Gastroesophageal sphincter (tissue), 3 donors: ENCODE data around the gene CELA1.

Source experiments
- POLR2AphosphoS5 ChIP-seq: sonication (generic); formaldehyde crosslinking; IDR thresholded peaks from one replicate; pipeline ENCODE4 v1.6.1; 2017; ENCODE audit warnings: antibody characterized with exemption
- TF ChIP-seq, protein P1 (sequence below), 4 experiments: fragments of 200-600 bp in 2 of 4; fragments of 450-650 bp in 2 of 4; sonication (generic) in 1 of 4; IDR thresholded peaks; one replicate each; pipeline ENCODE4 v1.5.1; 2017 to 2019; ENCODE audit warnings: antibody characterized with exemption in 4 of 4, mild to moderate bottlenecking in 2 of 4, moderate library complexity in 2 of 4

DNA sequence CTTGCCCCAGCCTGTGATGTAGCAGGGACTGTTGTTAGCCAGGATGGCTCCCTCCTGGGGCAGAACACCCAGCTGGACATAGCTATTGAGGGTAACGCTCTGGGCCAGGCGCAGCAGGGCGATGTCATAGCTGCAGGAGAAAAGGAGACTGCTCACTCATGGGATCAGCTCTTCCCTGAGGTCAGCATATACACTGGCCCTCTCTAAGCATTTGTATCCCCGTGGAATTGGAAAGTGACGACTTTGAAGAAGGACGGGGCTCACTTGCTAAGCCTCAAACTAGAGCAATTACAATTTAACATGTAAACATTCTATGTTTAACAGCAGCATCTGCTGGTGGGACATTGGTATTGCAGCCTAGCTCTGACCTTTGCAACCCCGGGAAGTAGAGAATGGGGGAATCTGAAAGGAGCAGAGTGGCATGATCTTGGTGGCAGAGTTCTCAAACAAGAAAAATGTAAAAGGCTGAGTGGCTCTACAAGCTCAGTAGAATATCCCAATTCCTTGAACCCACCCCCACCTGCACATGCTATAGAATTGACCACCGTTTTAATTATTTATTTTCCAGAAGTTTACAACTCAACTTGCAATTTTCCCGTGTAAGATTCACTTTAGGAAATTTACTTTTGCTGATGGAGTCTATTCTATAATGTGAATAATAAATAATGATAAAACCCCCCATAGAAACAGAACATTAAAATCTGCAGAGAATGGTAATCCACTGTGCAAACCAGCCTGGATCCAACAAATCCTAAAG, 5.0 kb downstream of the CELA1 start:
- no peak for TF ChIP-seq POLR2AphosphoS5
- TF ChIP-seq, protein P1, sequence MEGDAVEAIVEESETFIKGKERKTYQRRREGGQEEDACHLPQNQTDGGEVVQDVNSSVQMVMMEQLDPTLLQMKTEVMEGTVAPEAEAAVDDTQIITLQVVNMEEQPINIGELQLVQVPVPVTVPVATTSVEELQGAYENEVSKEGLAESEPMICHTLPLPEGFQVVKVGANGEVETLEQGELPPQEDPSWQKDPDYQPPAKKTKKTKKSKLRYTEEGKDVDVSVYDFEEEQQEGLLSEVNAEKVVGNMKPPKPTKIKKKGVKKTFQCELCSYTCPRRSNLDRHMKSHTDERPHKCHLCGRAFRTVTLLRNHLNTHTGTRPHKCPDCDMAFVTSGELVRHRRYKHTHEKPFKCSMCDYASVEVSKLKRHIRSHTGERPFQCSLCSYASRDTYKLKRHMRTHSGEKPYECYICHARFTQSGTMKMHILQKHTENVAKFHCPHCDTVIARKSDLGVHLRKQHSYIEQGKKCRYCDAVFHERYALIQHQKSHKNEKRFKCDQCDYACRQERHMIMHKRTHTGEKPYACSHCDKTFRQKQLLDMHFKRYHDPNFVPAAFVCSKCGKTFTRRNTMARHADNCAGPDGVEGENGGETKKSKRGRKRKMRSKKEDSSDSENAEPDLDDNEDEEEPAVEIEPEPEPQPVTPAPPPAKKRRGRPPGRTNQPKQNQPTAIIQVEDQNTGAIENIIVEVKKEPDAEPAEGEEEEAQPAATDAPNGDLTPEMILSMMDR (IDR thresholded peaks at IDR 0.05), result peak in 3 of 4 experiments; percentile 91 to 96 (median 94)
